Tongue (tissue), 2 donors: ENCODE results near the gene HP. TPM values are rescaled to one million over a fixed set of nuclear protein-coding genes. Genes with fewer than 3 reads are reported as not detected.
"Not testable (repeated sequence)": the region's sequence is repeated elsewhere in the genome, so short reads cannot be mapped to it uniquely, and the experiment has no call there.

Source experiments
- DNase-seq: peaks from one replicate; pipeline ENCODE4 v3.0.0-alpha.2; 2015
- total RNA-seq: library from RNA; depleted of rRNA; stranded (reverse); fragments of >200 nt; gene quantifications from one replicate; pipeline ENCODE4 v1.2.3, GENCODE V29; 2014

The HP gene
- total RNA-seq, 1 donor from 2014 or later = 2.4 TPM

GRCh38 chr16:72043539-72043938, 10.8 kb upstream of the HP start:
- no peak for DNase-seq

GRCh38 chr16:72044296-72044695, 10.0 kb upstream of the HP start:
- no peak for DNase-seq

GRCh38 chr16:72044825-72045359, 9.4 kb upstream of the HP start:
- DNase-seq = no peak

- DNase-seq = no peak
Measured at GRCh38 chr16:72049110-72049509, 5.2 kb upstream of the HP start.

- no peak for DNase-seq
Measured at GRCh38 chr16:72050769-72051464, 3.4 kb upstream of the HP start.

- DNase-seq = no peak
Measured at GRCh38 chr16:72051818-72052217, 2.5 kb upstream of the HP start.

- no peak for DNase-seq
Measured at GRCh38 chr16:72055911-72056310, 1.6 kb downstream of the HP start.

- DNase-seq = not testable (repeated sequence)
Measured at GRCh38 chr16:72057313-72057712, 3.0 kb downstream of the HP start.

- not testable (repeated sequence) for DNase-seq
Measured at GRCh38 chr16:72059060-72059459, 4.8 kb downstream of the HP start.

GRCh38 chr16:72060405-72060804, 6.1 kb downstream of the HP start:
- DNase-seq = no peak

- DNase-seq = no peak
Measured at GRCh38 chr16:72061564-72061963, 7.3 kb downstream of the HP start.

- DNase-seq = no peak
Measured at GRCh38 chr16:72064361-72064894, 10.1 kb downstream of the HP start.

GRCh38 chr16:72066747-72067146, 12.4 kb downstream of the HP start:
- DNase-seq = peak; percentile 34

GRCh38 chr16:72068930-72069329, 14.6 kb downstream of the HP start:
- DNase-seq = no peak

GRCh38 chr16:72072514-72073342, 18.4 kb downstream of the HP start:
- DNase-seq = no peak

- DNase-seq = no peak
Measured at GRCh38 chr16:72073560-72074230, 19.4 kb downstream of the HP start.

GRCh38 chr16:72075067-72075466, 20.8 kb downstream of the HP start:
- DNase-seq = not testable (repeated sequence)

- not testable (repeated sequence) for DNase-seq
Measured at GRCh38 chr16:72076991-72077706, 22.8 kb downstream of the HP start.

- no peak for DNase-seq
Measured at GRCh38 chr16:72083778-72084404, 29.6 kb downstream of the HP start.

GRCh38 chr16:72084445-72084844, 30.1 kb downstream of the HP start:
- DNase-seq = no peak

- DNase-seq = no peak
Measured at GRCh38 chr16:72085002-72085401, 30.7 kb downstream of the HP start.
